WI38 (cell line): ENCODE measurements around the gene GUCA2B.

ENCODE experiments used
- H3K4me3 ChIP-seq: 2 replicates; pipeline ENCODE4 v1.5.1; 2011; ENCODE audit warnings: low read depth, mild to moderate bottlenecking, control low read depth, low read length
- TF ChIP-seq, protein P1 (sequence below): IDR thresholded peaks from 2 replicates; pipeline ENCODE4 v1.5.1; 2012; ENCODE audit warnings: low read depth, mild to moderate bottlenecking, control low read depth, low read length

Gene GUCA2B

DNA sequence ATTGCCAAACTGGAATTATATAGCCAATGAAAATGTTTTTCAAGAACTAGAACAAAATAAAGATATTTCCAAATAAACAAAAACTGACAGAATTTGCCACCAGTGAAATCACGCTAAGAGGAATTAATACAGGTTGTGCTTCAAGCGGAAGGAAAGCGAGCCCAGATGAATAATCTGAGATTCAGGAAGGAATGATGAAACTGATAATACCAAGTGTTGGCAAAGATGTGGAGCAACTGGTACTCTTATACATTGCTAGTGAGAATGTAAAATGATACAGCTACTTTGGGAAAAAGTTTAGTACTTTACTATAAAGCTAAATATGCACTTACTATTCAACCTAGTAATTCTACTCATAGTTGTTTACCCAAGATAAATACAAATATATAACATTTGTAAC is 30.8 kb upstream of the GUCA2B start:
- TF ChIP-seq, protein P1, sequence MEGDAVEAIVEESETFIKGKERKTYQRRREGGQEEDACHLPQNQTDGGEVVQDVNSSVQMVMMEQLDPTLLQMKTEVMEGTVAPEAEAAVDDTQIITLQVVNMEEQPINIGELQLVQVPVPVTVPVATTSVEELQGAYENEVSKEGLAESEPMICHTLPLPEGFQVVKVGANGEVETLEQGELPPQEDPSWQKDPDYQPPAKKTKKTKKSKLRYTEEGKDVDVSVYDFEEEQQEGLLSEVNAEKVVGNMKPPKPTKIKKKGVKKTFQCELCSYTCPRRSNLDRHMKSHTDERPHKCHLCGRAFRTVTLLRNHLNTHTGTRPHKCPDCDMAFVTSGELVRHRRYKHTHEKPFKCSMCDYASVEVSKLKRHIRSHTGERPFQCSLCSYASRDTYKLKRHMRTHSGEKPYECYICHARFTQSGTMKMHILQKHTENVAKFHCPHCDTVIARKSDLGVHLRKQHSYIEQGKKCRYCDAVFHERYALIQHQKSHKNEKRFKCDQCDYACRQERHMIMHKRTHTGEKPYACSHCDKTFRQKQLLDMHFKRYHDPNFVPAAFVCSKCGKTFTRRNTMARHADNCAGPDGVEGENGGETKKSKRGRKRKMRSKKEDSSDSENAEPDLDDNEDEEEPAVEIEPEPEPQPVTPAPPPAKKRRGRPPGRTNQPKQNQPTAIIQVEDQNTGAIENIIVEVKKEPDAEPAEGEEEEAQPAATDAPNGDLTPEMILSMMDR = no peak
- no peak overlapping the region for H3K4me3 ChIP-seq

DNA sequence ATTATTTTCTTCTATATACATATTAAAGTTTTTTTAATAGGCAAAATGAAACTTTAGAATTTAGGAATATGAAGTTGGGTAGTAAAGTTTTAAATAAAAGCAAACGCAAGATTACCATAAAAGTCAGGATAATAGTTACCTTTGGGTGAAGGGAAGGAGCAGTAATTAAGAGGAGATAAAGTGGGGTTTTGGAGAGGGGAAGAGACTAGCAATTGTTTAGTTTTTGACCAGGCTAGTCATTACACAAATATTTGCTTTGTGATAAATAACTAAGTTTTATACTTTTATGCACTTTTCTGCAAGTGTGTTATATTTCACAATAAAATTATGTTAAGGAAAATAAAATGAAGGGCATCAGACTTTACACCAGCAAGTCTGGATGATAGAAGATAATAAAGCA is 27.7 kb upstream of the GUCA2B start:
- TF ChIP-seq, protein P1 = no peak

DNA sequence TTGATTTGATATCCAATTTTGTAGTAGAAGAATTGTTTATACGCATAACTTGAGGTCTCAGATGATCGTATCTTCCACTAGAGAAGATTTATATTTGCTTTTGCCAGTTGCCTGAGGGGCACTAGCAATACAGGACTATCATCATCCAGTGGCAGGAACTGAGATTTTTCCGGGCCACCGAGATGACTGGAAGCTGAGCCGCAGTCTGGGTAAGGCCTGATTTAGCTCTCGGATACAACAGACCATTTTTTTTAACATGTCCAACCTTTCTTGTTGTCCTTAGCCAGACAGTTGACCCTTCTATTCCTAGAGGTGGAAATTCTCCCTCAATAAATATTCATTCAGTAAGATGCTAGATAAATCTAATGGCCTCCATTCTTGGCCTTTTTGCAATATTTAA is 25.4 kb upstream of the GUCA2B start:
- H3K4me3 ChIP-seq = no peak overlapping the region
- TF ChIP-seq, protein P1 = no peak

More for the DNA sequence above, 27.7 kb upstream of the GUCA2B start:
- no peak overlapping the region for H3K4me3 ChIP-seq

DNA sequence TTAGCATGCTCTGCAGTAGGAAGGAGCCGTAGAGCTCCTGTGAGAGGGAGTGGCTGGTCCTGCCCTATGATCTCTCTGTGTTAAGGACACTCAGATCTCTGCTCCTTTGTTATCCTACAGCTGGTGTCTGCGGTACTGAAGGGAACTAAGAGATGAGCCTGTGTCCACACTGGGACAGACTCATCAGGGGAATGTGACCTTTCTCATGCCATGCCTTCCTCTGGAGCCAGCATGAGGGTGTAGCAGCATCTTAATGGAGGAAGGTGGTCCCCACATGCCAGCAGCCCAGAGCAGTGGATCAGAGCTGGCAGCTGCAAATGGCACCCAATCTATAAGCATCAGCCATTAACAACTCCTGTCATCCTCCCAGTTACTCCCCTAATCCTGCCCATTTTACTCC is 24.7 kb upstream of the GUCA2B start:
- H3K4me3 ChIP-seq = no peak overlapping the region
- TF ChIP-seq, protein P1 = no peak

DNA sequence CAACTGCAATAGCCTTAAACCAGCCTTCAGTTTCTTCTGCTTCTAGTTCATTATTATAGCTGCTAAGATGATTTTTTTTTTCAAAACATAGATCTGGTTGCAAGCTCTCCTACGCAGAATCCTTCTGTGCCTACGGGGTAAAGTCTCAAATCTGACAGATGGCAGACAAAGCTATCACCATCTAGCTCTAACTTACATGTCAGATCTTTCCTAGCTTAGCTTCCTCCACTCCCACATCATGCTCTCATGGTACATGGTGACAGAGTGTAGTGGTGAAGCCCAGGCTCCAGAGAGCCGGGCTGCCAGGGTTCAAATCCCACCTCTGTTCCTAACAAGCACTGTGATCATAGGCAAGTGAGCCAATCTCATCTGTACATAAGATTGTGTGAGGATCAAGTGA is 24.2 kb upstream of the GUCA2B start:
- TF ChIP-seq, protein P1 = no peak
- H3K4me3 ChIP-seq = no peak overlapping the region

DNA sequence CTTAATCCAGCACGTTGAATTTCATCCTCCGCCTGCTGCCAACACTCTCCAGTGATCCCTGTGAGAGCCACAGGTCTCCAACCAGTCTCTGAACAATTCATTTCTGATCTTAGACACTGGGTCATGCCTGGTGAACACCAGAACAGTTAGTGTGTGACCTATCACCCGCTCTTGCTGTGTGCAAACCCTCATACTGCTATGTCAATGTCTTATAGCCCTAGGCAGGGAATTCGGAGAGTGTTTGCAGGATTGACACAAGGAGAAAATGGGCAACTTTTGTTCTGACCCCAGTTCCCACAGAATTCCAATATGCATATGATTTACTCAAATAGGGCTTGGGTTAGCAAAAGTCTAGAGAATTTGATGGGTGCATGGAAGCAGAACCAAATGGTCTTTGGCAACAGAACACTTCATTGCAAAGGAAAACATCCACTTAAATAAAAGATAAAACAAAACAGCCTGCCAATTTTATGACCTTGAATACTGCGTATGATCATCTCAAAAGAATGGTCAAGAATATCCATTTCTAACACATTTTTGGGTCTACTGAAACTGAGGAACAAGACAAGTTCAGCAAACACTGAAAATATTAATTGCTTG is 23.0 kb upstream of the GUCA2B start:
- TF ChIP-seq, protein P1 = no peak
- H3K4me3 ChIP-seq = no peak overlapping the region

DNA sequence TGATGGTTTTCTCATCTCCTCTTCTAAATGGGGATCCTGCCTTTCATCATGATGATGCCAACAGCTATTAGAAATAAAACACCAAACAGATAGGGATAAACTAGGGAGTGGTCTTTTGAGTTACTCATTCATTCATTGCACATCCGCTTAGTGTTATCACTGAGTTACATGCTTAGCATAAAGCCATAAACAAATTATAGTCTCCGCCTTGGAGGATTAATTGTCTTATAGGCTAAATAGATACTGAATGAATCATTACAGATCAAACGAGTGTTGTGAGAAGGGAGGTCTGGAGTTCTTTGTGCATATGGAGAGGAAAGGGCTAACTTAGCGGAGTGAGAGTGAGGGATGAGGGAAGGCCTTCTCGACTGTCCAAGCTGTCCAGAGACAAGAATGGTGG is 19.8 kb upstream of the GUCA2B start:
- TF ChIP-seq, protein P1 = no peak
- no peak overlapping the region for H3K4me3 ChIP-seq
